ENCODE data around the gene PRKAR1B. TPM values are rescaled to one million over a fixed set of nuclear protein-coding genes. Genes with fewer than 3 reads are reported as not detected.

Gene PRKAR1B
- total RNA-seq, 1 experiment from 2014 or later = 43.3 TPM

DNA sequence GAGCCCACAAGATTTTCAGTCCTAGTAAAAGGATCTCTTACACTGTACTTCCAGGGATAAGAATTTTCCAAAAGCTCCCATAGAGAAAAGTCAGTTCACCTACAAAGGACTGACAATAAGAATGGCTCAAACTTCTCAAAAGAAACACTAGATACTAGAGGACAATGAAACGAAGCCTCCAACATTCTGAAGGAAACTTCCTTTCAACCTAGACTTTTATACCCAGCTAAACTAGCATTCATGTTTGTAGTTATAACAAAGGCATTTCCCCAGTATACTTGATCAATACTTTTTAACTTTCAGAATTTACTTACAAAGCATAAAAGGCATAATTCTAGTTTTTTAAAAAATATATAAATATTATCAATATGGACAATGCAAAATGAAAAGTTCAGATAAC is 41.5 kb downstream of the PRKAR1B start:
- Mint-ChIP-seq H3K36me3 (ENCODE audit: insufficient read depth in 1 of 3, low read depth in 3 of 3) (peaks cover 54 to 71% (median 69%) of the 10 kb centered on the region in 3 experiments), H3K9me3 (peaks cover 39 to 45% of the 10 kb centered on the region in 2 experiments), H3K4me3 (no peak overlapping the region), H3K4me1 (no peaks in the 10 kb centered on the region), H3K27me3 (ENCODE audit: low read depth) (no peaks in the 10 kb centered on the region; the same call in 1 of the 2 replicates), H3K27ac (no peak overlapping the region)
- H4K91ac ChIP-seq (ENCODE audit: insufficient read length, low read depth, low read length) = no peak overlapping the region
- no peak overlapping the region for H3K4me2 ChIP-seq (ENCODE audit: insufficient read depth, insufficient read length, low read length)
- H4K20me1 ChIP-seq (ENCODE audit: control insufficient read depth, insufficient read depth, insufficient read length) = no peaks in the 10 kb centered on the region
- no peak overlapping the region for H3K18ac ChIP-seq (ENCODE audit: insufficient read length, low read depth, low read length)
- no peak overlapping the region for H3K4ac ChIP-seq (ENCODE audit: low read depth, low read length)
- H2BK20ac ChIP-seq (ENCODE audit: low read depth, low read length, poor library complexity, severe bottlenecking) = no peak overlapping the region
- H3K14ac ChIP-seq (ENCODE audit: insufficient read depth, low read length) = no peak overlapping the region
- no peak overlapping the region for H2AK5ac ChIP-seq (ENCODE audit: insufficient read length, low read length)
- H3T11ph ChIP-seq (ENCODE audit: low read length) = no peak overlapping the region
- no peak overlapping the region for H3K23ac ChIP-seq (ENCODE audit: insufficient read length, low read depth, low read length)
- H3K79me2 ChIP-seq (ENCODE audit: insufficient read depth, low read length) = no peaks in the 10 kb centered on the region; the same call in 1 of the 2 replicates
- H3K9ac ChIP-seq (ENCODE audit: extremely low read depth, insufficient read length, low read length) = no peak overlapping the region
- H3K4me1 ChIP-seq (ENCODE audit: insufficient read depth, low read length) = no peaks in the 10 kb centered on the region
- no peak overlapping the region for H4K5ac ChIP-seq (ENCODE audit: insufficient read length, low read depth, low read length)
- peaks cover 6% of the 10 kb centered on the region for H3K79me1 ChIP-seq (ENCODE audit: insufficient read depth, low read depth, low read length, poor library complexity, severe bottlenecking)
- no peak overlapping the region for H3K27ac ChIP-seq (ENCODE audit: insufficient read length, low read depth, low read length)
- no peak overlapping the region for H4K8ac ChIP-seq (replicated peaks; ENCODE audit: insufficient read length, low read depth, low read length)
- no peaks in the 10 kb centered on the region for H3K27me3 ChIP-seq (ENCODE audit: insufficient read depth, low read length)
- no CpG with 5 or more reads among the region's 1 CpG for WGBS (ENCODE audit: extremely low coverage, insufficient read length, low lambda C conversion rate)
- H3K23me2 ChIP-seq (ENCODE audit: insufficient read length, low read depth, low read length, poor library complexity, severe bottlenecking) = no peaks in the 10 kb centered on the region
- no peak for DNase-seq
- no peak overlapping the region for H2BK12ac ChIP-seq (ENCODE audit: insufficient read length, low read depth, low read length)
- H2BK5ac ChIP-seq (ENCODE audit: insufficient read length, low read length) = no peak overlapping the region
- H3K56ac ChIP-seq (ENCODE audit: insufficient read length, low read depth, low read length) = no peak overlapping the region
- H3K9me3 ChIP-seq (ENCODE audit: control insufficient read depth, low read depth, low read length) = peaks cover 7% of the 10 kb centered on the region
- H2AFZ ChIP-seq (ENCODE audit: low read length) = no peak overlapping the region
- no peak overlapping the region for H2BK120ac ChIP-seq (ENCODE audit: low read depth, low read length, poor library complexity, severe bottlenecking)
- H2BK15ac ChIP-seq (ENCODE audit: low read depth, low read length) = no peak overlapping the region
- TF ChIP-seq, protein P1, sequence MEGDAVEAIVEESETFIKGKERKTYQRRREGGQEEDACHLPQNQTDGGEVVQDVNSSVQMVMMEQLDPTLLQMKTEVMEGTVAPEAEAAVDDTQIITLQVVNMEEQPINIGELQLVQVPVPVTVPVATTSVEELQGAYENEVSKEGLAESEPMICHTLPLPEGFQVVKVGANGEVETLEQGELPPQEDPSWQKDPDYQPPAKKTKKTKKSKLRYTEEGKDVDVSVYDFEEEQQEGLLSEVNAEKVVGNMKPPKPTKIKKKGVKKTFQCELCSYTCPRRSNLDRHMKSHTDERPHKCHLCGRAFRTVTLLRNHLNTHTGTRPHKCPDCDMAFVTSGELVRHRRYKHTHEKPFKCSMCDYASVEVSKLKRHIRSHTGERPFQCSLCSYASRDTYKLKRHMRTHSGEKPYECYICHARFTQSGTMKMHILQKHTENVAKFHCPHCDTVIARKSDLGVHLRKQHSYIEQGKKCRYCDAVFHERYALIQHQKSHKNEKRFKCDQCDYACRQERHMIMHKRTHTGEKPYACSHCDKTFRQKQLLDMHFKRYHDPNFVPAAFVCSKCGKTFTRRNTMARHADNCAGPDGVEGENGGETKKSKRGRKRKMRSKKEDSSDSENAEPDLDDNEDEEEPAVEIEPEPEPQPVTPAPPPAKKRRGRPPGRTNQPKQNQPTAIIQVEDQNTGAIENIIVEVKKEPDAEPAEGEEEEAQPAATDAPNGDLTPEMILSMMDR (conservative IDR thresholded peaks at IDR 0.05) = no peak
